ENCODE results near the gene DHX16. TPM values are rescaled to one million over a fixed set of nuclear protein-coding genes. Genes with fewer than 3 reads are reported as not detected.

Gene DHX16
- total RNA-seq, 2 experiments from 2014 or later, result 34.5 to 36.7 TPM

DNA sequence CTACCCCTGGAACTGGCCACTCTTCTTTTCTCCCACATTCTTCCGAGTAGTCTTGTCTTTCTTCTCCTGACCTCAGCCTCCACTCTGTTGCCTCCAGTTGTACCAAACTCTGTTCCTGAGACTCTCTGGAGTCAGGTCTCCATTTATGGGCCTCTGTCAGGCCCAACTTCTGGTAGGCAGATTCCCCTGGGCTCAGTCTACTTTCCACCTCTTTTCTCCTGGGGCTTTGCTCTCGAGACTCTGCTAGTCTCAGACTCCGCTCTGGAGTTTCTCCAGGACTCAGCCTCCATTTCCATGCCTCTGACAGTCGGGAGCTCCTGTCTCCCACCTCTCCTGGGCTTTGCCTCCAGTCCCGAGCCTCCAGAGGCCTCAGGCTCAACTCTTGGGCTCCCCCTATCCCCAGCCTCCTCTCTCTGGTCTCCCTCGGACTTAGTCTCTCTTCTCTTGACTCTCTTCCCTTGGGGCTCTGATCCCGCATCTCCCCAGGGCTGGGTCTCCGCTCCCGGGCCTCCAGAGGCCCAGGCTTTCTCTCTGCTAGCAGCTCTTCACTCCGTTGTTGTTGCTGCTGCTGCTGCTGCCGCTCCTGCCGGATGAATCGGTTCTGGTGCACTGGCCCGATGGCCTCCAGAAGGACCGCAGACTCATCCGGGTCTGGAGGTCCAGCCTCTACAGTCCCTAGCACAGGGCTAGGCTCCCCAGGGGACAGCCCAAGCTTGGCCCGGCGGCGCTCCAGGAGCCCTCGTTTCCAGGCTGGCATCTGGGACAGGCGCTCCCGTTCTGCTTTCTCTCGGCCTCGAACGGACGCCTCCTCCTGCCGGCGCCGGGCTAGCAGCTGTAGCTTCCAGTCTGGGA is 12.6 kb upstream of the DHX16 start:
- H3K27me3 Mint-ChIP-seq, result no peaks in the 10 kb centered on the region
- peaks cover 36% of the 10 kb centered on the region for H3K4me1 Mint-ChIP-seq
- ATAC-seq (no peak), DNase-seq (peak; percentile 59)
- POLR2A ChIA-PET, result interaction anchor here (0.8 to 1.2 kb wide), 2 partner anchors 32 to 68 kb away, joined by 3 to 4 read pairs; partner anchors contain the start of genes MDC1, MRPS18B and PPP1R10
- peaks cover 70% of the 10 kb centered on the region for H3K36me3 Mint-ChIP-seq (ENCODE audit: low read depth)
- H3K27ac Mint-ChIP-seq, result peak overlapping the region; percentile 89
- intact Hi-C loops (cut with DNase I, micrococcal nuclease), result loop anchor here (1.0 to 10.0 kb wide), 10 partner anchors 32 to 621 kb away; partner anchors contain the start of genes MRPS18B (in 2 of the 2), PPP1R10 (in 2 of the 2), FLOT1 (in 1 of the 2) and GNL1 (in 1 of the 2)
- H3K4me3 Mint-ChIP-seq, result peak overlapping the region; percentile 100
- CTCF ChIA-PET, result interaction anchor here (0.9 to 2.4 kb wide), 5 partner anchors 32 to 143 kb away, joined by 3 to 11 read pairs (median 5); partner anchors contain the start of gene MDC1
- no peaks in the 10 kb centered on the region for H3K9me3 Mint-ChIP-seq (ENCODE audit: low read depth)

- intact Hi-C loops (cut with DNase I, micrococcal nuclease), result loop anchor here in 1 of 2 experiments (5.0 to 10.0 kb wide), 4 partner anchors 337 to 620 kb away; partner anchors contain the start of genes POLR1H, PPP1R11, RPP21 and TRIM39
- Mint-ChIP-seq H3K27me3 (no peaks in the 10 kb centered on the region), H3K36me3 (ENCODE audit: low read depth) (peaks cover 77% of the 10 kb centered on the region), H3K4me3 (peak overlapping the region; percentile 100), H3K27ac (peak overlapping the region; percentile 97), H3K4me1 (peaks cover 35% of the 10 kb centered on the region), H3K9me3 (ENCODE audit: low read depth) (no peaks in the 10 kb centered on the region)
- DNase-seq (peak; percentile 83), ATAC-seq (no peak)
- POLR2A ChIA-PET, result interaction anchor here (0.8 to 1.2 kb wide), 2 partner anchors 33 to 67 kb away, joined by 3 to 4 read pairs; partner anchors contain the start of genes MDC1, MRPS18B and PPP1R10
- CTCF ChIA-PET, result interaction anchor here (0.5 to 2.4 kb wide), 5 partner anchors 18 to 143 kb away, joined by 3 to 11 read pairs (median 4); partner anchors contain the start of gene MDC1
Observed at GRCh38 chr6:30684386-30685156, 11.8 kb upstream of the DHX16 start.

DNA sequence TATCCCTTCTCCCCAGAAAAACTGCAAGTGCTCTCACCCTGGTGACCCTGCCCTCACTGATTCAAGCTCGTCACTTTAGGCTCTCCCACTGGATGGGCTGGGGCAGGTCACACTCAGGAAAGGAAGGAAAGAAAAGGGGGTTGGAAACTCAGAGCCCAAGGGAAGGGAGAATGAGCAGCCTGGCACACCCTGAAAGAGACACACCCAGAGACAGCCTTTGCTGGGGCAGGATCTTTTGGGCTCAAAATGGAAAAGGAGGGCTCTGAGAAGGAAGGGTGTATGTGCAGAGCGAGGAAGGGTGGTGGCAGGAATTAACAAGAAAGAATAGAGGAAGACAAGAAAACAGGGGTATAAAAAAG is 11.2 kb upstream of the DHX16 start:
- DNase-seq (no peak), ATAC-seq (no peak)
- intact Hi-C loops (cut with DNase I, micrococcal nuclease), result loop anchor here (2.0 to 10.0 kb wide), 7 partner anchors 131 to 619 kb away; partner anchors contain the start of genes HLA-E (in 1 of the 2), POLR1H (in 1 of the 2), PPP1R11 (in 1 of the 2) and RPP21 (in 1 of the 2)
- Mint-ChIP-seq H3K27me3 (no peaks in the 10 kb centered on the region), H3K4me3 (peak overlapping the region; percentile 100), H3K36me3 (ENCODE audit: low read depth) (peaks cover 81% of the 10 kb centered on the region), H3K9me3 (ENCODE audit: low read depth) (no peaks in the 10 kb centered on the region), H3K27ac (peak overlapping the region; percentile 97), H3K4me1 (peaks cover 31% of the 10 kb centered on the region)
- POLR2A ChIA-PET, result interaction anchor here (0.6 kb wide), 1 partner anchor 127 kb away, joined by 4 read pairs; the partner anchor contains the start of gene PRR3
- CTCF ChIA-PET, result interaction anchor here (2.2 to 2.4 kb wide), 2 partner anchors 33 to 142 kb away, joined by 9 to 11 read pairs; partner anchors contain the start of gene MDC1

DNA sequence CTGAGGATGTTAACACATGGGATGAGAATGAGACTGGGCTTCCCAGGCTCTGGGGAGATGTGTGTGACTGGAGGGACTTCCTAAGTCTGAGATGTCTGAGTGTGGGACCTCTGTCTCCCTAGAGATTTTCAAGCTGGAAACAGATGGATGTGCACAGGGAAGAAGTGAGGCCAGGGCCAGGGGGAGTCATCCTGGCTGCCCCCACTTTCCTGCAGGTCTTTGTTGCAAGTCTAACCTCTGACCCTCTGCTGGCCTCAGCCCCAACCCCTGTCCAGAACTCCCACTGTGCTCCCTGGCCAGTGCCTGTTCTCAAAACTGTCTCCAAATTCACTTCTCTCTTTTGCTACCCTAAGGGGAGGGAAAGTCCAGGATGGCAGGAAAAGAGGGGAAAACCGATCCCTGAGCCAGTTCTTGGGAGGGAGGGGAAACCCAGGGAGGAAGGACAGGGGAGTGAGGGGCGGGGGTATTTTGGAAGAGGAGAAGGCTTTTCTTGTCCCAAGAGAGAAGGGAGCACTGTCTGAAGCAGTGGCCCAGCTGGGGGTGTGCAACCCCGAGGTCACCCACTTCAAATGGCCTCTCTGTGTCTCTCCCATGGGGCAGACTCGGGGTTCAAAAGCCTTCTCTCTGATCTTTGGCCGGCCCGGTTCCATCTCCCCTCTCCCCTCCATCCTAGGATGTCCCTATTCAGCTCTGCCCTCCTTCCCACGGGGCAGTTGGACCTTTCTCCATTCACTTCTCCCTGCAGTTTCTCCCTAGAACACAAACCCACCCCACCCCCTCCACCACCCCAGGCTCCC is 10.6 kb upstream of the DHX16 start:
- Mint-ChIP-seq H3K36me3 (ENCODE audit: low read depth) (peaks cover 84% of the 10 kb centered on the region), H3K27me3 (no peaks in the 10 kb centered on the region), H3K27ac (peak overlapping the region; percentile 97), H3K4me3 (peak overlapping the region; percentile 100), H3K4me1 (peaks cover 27% of the 10 kb centered on the region), H3K9me3 (ENCODE audit: low read depth) (no peaks in the 10 kb centered on the region)
- ATAC-seq (no peak), DNase-seq (peak; percentile 29)
- ChIA-PET CTCF (interaction anchor here (0.8 to 5.2 kb wide), 6 partner anchors 34 to 200 kb away, joined by 3 to 97 read pairs (median 3); partner anchors contain the start of genes MDC1 and MRPS18B), POLR2A (interaction anchor here (0.6 to 2.6 kb wide), 3 partner anchors 32 to 126 kb away, joined by 4 to 11 read pairs (median 4); partner anchors contain the start of genes MDC1 and PRR3)
- intact Hi-C loops (cut with DNase I, micrococcal nuclease), result loop anchor here (2.0 to 10.0 kb wide), 7 partner anchors 131 to 619 kb away; partner anchors contain the start of genes HLA-E (in 1 of the 2), POLR1H (in 1 of the 2), PPP1R11 (in 1 of the 2) and RPP21 (in 1 of the 2)

- peak overlapping the region; percentile 97 for H3K27ac Mint-ChIP-seq
- H3K36me3 Mint-ChIP-seq (ENCODE audit: low read depth), result peaks cover 84% of the 10 kb centered on the region
- H3K9me3 Mint-ChIP-seq (ENCODE audit: low read depth), result no peaks in the 10 kb centered on the region
- peaks cover 20% of the 10 kb centered on the region for H3K4me1 Mint-ChIP-seq
- ATAC-seq (peak; percentile 68), DNase-seq (peak; percentile 93)
- H3K27me3 Mint-ChIP-seq, result no peaks in the 10 kb centered on the region
- intact Hi-C loops (cut with DNase I, micrococcal nuclease), result loop anchor here (1.0 to 10.0 kb wide), 14 partner anchors 35 to 859 kb away; partner anchors contain the start of genes MDC1 (in 2 of the 2), MRPS18B (in 2 of the 2), PPP1R10 (in 2 of the 2) and C6orf136 (in 1 of the 2)
- ChIA-PET CTCF (interaction anchor here (0.5 to 5.2 kb wide), 14 partner anchors 11 to 208 kb away, joined by 3 to 97 read pairs (median 3); partner anchors contain the start of genes MDC1, MRPS18B and TUBB), POLR2A (interaction anchor here (0.7 to 2.6 kb wide), 8 partner anchors 33 to 137 kb away, joined by 3 to 20 read pairs (median 4); partner anchors contain the start of genes ATAT1, MDC1 and TUBB)
- H3K4me3 Mint-ChIP-seq, result peak overlapping the region; percentile 100
Observed at GRCh38 chr6:30682143-30683117, 9.6 kb upstream of the DHX16 start.

- Mint-ChIP-seq H3K4me3 (peak overlapping the region; percentile 100), H3K9me3 (ENCODE audit: low read depth) (no peaks in the 10 kb centered on the region), H3K27me3 (no peaks in the 10 kb centered on the region), H3K27ac (peak overlapping the region; percentile 97), H3K36me3 (ENCODE audit: low read depth) (peaks cover 90% of the 10 kb centered on the region), H3K4me1 (peaks cover 20% of the 10 kb centered on the region)
- ChIA-PET CTCF (interaction anchor here (0.6 to 5.2 kb wide), 10 partner anchors 35 to 400 kb away, joined by 3 to 97 read pairs (median 3); partner anchors contain the start of genes MDC1 and TUBB), POLR2A (interaction anchor here (0.9 to 2.6 kb wide), 7 partner anchors 35 to 138 kb away, joined by 3 to 20 read pairs (median 4); partner anchors contain the start of genes ATAT1, MDC1 and TUBB)
- ATAC-seq (peak; percentile 1), DNase-seq (peak; percentile 27)
- intact Hi-C loops (cut with DNase I, micrococcal nuclease), result loop anchor here (1.0 to 10.0 kb wide), 14 partner anchors 34 to 860 kb away; partner anchors contain the start of genes MDC1 (in 2 of the 2), MRPS18B (in 2 of the 2), PPP1R10 (in 2 of the 2) and C6orf136 (in 1 of the 2)
Observed at GRCh38 chr6:30681766-30682142, 8.9 kb upstream of the DHX16 start.

- intact Hi-C loops (cut with DNase I, micrococcal nuclease), result loop anchor here (1.0 to 10.0 kb wide), 9 partner anchors 42 to 615 kb away; partner anchors contain the start of genes FLOT1 (in 1 of the 2), POLR1H (in 1 of the 2), PPP1R11 (in 1 of the 2) and RPP21 (in 1 of the 2)
- Mint-ChIP-seq H3K27me3 (no peaks in the 10 kb centered on the region), H3K9me3 (ENCODE audit: low read depth) (no peaks in the 10 kb centered on the region), H3K4me1 (peaks cover 23% of the 10 kb centered on the region), H3K27ac (peak overlapping the region; percentile 97), H3K4me3 (peak overlapping the region; percentile 100), H3K36me3 (ENCODE audit: low read depth) (peaks cover 86% of the 10 kb centered on the region)
- ATAC-seq (no peak), DNase-seq (no peak)
- ChIA-PET CTCF (interaction anchor here (0.7 to 5.2 kb wide), 19 partner anchors 9 to 414 kb away, joined by 3 to 97 read pairs (median 5); partner anchors contain the start of genes NRM and TUBB), POLR2A (interaction anchor here (0.6 to 1.6 kb wide), 7 partner anchors 7 to 205 kb away, joined by 3 to 18 read pairs (median 3); no protein-coding TSS in a partner anchor)
Observed at GRCh38 chr6:30679765-30680535, 7.1 kb upstream of the DHX16 start.

All from activated CD4-positive, alpha-beta T cell treated with anti-CD3 and anti-CD28 coated beads for 36 hours (primary cell).